HG03025 (cell line): ENCODE data around the gene LAMA3.
"Not testable (repeated sequence)": the region's sequence is repeated elsewhere in the genome, so short reads cannot be mapped to it uniquely, and the experiment has no call there.

Experiments
- ATAC-seq: cut with Tn5 transposase; IDR thresholded peaks from one replicate; pipeline ENCODE4 v1.9.1; 2021; ENCODE audit warnings: mild to moderate bottlenecking, moderate library complexity; ENCODE audit not compliant: unreplicated experiment, low FRiP score

Gene LAMA3

GRCh38 chr18:23725827-23726661 lies 36.8 kb downstream of the LAMA3 start:
- no peak for ATAC-seq

- no peak for ATAC-seq
These were observed 38.6 kb downstream of the LAMA3 start for GRCh38 chr18:23727707-23728493.

- no peak for ATAC-seq
These were observed 41.6 kb downstream of the LAMA3 start for GRCh38 chr18:23730857-23731256.

- ATAC-seq: no peak
These were observed 42.6 kb downstream of the LAMA3 start for GRCh38 chr18:23731861-23732260.

GRCh38 chr18:23732439-23732838 lies 43.2 kb downstream of the LAMA3 start:
- no peak for ATAC-seq

- not testable (repeated sequence) for ATAC-seq
These were observed 44.0 kb downstream of the LAMA3 start for GRCh38 chr18:23733265-23733664.

GRCh38 chr18:23733895-23734294 lies 44.6 kb downstream of the LAMA3 start:
- no peak for ATAC-seq

GRCh38 chr18:23735021-23735464 lies 45.8 kb downstream of the LAMA3 start:
- no peak for ATAC-seq

- no peak for ATAC-seq
These were observed 48.3 kb downstream of the LAMA3 start for GRCh38 chr18:23737578-23737977.

GRCh38 chr18:23738151-23738550 lies 48.9 kb downstream of the LAMA3 start:
- ATAC-seq: no peak

- ATAC-seq: no peak
These were observed 49.3 kb downstream of the LAMA3 start for GRCh38 chr18:23738575-23738974.

GRCh38 chr18:23740105-23740830 lies 51.0 kb downstream of the LAMA3 start:
- ATAC-seq: no peak

GRCh38 chr18:23741967-23742366 lies 52.7 kb downstream of the LAMA3 start:
- not testable (repeated sequence) for ATAC-seq

- no peak for ATAC-seq
These were observed 54.6 kb downstream of the LAMA3 start for GRCh38 chr18:23743733-23744333.

- no peak for ATAC-seq
These were observed 56.1 kb downstream of the LAMA3 start for GRCh38 chr18:23745366-23745765.

- no peak for ATAC-seq
These were observed 57.6 kb downstream of the LAMA3 start for GRCh38 chr18:23746851-23747250.

- ATAC-seq: no peak
These were observed 63.1 kb downstream of the LAMA3 start for GRCh38 chr18:23752363-23752762.

- no peak for ATAC-seq
These were observed 63.5 kb downstream of the LAMA3 start for GRCh38 chr18:23752796-23753195.

- no peak for ATAC-seq
These were observed 67.6 kb downstream of the LAMA3 start for GRCh38 chr18:23756590-23757436.

- ATAC-seq: no peak
These were observed 68.1 kb downstream of the LAMA3 start for GRCh38 chr18:23757437-23757733.
